Effector CD4-positive, alpha-beta T cell (primary cell): ENCODE data around the gene AGBL1. TPM values are rescaled to one million over a fixed set of nuclear protein-coding genes. Genes with fewer than 3 reads are reported as not detected.

Experiments used
- DNase-seq: peaks from one replicate; pipeline ENCODE4 v3.0.0-alpha.2; 2020
- total RNA-seq: gene quantifications from one replicate; lab custom pipeline; 2026; lab: John Stamatoyannopoulos, UW

The AGBL1 gene
- not detected for total RNA-seq

DNA sequence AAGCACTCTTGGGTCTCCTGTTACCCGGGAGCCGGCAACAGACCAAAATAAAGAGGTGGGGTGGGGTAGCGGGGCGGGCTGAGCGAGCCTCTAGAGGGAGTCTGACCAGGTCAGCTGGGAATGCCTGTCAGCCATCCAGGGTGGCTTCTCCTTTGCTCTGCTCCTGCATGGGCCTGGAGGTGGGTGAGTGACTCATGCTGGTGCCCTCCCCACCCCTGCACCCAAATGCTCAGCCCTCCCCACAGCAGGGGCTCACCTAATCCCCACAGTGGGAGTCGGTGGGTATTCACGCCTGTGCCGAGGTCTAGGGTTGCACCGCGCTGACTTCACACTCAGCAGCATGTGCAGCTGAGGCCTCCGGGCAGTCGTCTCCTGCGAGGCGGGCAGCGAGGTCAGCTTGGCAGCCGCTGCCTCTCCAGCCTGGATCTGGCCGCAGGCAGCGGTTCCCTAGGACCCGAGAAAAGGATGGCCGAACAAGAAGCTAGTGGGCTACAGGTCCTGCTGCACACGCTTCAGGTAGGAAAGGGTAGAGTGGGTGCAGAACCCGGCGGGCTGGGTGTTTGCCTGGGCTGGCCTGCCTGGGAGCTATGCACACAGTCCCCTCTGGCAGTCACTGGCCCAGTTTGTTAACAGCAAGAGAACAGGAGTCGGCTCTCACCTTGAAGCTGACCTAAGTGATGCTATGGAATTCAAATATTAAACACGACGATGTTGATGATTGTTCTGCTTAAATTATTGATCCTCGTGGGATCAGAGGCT, at the start of gene AGBL1:
Gene AGBL1 (plus strand): TSS at position 364 of the 759 bp plus-strand sequence.
- no peak for DNase-seq

- no peak for DNase-seq
These were observed 44.8 kb upstream of the AGBL1 start for GRCh38 chr15:86034904-86035303.

- DNase-seq, result no peak
These were observed 43.4 kb upstream of the AGBL1 start for GRCh38 chr15:86036243-86036642.

GRCh38 chr15:86038491-86038890, 41.2 kb upstream of the AGBL1 start:
- DNase-seq, result no peak

DNA sequence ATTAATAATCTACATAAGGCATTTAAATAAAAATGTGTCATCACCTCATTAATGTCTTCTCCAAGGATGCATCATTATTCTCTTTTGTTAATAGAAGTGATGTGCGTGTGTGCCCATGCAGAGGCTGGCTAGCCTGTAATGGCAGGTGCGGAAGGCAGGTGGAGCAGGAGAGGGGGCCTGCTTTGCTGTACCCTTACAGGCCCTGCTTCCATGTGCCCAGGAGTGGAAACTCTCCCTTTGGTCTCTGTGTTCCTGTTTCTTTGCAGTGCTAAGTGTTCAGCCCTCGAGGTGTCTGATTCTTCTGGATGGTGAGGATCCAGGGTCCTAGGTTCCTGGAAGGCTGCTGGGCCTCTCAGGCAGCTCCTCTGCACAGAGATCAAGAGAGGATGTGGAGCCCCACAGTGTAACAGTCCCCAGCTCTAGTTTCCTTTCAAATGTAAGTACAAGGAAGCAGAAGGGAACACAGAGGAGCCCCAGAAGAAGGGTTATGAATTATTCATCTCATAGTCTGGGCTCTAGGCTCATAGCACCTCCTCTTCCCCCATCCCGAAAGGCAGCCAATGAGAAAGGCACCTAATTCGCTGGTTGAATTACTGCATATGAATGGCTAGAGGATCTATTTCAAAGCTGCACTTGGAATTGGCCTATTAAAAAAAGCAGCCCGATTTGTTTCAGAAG, 39.2 kb upstream of the AGBL1 start:
- DNase-seq, result no peak

DNA sequence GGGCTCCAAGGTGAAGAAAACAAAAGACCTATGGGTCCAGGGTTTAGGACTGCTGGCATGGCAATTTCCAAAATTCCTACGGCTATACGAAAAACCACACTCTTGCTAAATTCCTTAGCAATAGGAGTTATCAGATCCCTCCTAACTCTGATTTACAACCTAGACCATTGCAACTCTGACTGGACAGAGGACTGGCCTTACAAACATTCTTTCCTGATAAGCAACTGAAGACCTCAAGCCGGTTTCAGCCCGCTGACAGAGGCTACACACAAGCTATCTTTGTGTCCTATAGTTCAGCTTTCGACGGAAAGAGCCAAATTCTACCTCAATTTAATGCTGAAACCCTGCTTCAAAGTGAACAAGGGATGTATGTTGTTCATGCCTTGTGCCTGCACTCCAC, 38.3 kb upstream of the AGBL1 start:
- DNase-seq, result no peak

DNA sequence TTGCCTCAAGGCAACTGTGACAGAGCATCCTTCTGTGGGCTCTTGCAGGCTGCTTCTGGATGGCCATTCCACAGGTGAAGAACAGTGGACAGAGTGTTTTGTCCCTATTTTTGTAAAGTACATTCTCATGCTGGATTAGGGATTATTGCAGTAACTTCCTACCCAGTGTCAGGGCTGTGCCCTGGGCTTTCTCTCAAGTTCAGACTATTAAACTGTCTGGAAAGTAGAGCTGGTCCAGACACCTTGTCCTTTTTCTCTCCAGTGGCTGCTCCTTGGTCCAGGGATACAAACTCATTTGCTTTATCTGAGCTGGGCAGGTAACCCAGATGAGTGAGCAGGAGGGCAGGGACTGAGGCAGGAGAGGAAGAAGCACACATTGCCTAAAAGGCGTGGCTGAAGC, 37.4 kb upstream of the AGBL1 start:
- DNase-seq, result no peak

DNA sequence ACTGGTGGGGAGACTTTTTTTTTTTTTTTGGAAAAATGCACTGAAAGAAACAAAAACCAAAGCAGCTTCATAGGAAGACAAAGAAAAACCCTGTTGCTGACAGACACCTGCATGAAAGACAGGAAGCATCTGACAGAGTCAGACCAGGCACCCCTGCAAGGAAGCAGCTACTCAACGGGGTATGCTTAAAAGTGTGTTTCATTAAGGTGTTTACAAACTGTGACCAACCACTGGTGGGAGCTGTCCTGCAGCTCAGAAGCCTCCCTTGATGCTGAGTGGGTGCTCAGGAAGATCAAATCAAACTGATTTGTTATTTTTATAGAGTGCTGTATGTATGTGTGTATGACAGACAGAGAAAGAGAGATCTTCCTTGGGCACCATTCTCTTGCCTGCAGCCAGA, 34.7 kb upstream of the AGBL1 start:
- DNase-seq, result no peak

DNA sequence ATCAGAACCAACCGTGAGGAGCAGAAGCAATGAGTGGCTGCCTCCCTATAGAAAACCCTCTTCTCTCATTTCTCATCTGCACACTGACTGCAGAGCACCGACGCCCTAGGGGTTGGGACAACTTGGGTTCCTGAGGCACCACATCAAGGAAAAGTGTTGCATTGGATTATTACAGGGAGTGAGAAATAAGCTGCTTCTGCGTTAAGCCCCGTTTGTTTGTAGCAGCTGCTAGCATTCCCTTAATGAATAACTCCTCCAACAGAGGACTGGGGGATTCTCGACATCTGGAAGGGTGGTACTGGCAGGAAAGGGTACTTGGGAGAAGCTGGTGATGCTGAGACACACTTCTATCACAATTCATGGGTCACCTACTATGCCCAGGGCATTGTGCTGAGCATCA, 25.3 kb upstream of the AGBL1 start:
- no peak for DNase-seq

DNA sequence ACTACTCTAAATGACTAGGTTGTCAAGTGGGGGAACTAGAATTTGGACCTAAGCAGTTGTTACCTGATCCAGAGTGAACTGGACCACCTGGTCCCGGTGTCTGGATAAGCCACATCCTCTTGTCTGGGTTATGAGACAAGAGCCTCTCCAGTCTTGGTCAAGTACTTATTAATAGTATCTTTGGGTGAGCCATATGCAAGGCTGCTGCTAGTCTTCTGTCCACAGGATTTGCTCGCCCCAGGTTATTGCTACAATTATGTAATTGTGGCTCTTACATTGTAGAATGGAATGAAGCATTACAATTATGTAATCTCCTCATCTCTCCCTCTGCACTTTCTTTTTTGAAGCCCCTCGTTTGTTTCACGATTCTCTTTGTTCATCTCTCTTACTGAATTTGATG, 24.0 kb upstream of the AGBL1 start:
- no peak for DNase-seq

DNA sequence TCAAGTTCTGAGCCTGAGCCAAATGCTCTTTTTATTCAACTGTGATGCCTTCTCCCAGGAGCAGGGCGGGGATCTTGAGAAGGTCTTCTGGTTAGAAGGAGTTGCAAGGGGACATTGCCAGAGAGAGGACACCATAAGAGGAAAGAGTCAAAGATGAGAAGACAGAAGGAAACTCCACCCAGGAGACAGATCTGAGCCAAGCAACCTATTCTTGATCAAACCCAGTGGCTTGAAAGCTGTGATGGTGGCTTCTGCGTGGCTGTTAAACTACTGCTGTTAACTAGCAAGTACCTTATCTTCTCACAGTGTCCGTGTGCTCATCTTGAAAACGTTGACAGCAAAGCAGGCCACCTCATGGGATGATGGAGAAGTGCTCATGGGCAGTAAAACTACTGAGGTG, 19.8 kb upstream of the AGBL1 start:
- DNase-seq, result no peak

DNA sequence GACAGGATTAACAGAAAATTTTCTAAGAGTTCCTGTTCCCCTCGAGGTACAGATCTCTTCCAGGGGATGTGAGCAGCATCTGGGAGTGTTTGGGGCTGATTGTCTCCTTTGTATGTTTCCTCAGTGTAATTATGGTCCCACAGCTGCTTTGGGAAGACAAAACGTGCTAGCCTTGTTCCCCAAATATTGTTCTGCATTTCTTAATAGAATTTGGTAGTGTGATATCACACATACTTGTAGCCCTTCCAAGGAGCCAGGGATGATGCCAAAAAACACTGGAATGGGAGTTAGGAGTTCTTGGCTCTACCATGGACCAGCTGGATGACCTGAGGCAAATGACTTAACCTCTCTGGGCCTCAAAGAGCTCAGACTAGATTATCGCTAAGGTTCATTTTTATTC, 19.0 kb upstream of the AGBL1 start:
- DNase-seq, result no peak

DNA sequence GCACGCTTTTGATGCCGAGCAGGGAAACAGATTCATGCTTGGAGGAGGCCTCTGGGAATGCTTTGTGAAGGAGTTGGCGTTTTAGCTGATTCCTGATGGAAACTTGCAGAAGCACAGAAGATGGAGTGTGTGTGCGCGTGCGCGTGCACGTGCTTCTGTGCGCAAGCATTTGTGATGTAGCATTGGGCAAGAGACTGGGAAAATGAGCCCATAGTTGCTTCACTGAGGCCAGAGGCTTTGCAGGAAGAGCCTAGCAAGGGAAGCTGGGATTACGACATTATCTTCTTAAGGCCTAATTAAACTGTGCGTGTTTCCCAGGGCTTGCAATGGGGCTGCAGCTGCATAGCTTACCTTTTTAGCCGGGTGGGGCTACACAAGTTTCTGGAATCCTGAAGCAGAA, 18.1 kb upstream of the AGBL1 start:
- DNase-seq, result no peak

DNA sequence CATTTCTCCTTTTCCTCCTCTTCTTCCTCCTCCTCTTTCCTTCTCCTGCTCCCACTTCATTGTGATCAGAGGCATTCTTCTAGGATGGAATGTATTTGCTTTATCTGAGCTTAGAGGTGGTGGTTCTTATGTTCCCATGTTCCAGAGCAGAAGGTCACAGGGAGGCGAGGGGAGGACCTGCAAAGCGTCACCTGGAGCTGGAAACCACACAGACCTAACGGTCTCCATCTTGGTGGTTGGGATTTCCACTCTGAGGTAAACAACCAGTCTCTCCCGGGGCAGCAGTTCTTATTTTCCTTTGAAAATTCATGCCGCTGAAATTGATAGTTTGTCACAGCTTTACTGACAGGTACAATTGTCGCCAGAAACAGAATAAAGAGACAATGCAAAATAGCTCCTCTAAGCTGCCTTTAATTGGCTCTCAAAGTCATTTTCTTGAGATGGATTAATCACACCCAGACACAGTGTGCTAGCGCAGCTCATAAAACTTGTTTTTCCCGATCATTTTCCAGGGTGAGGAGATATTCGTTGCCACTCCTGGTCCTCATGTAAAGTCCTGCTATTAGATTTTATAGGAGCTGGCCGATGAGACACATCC, 16.9 kb upstream of the AGBL1 start:
- no peak for DNase-seq

DNA sequence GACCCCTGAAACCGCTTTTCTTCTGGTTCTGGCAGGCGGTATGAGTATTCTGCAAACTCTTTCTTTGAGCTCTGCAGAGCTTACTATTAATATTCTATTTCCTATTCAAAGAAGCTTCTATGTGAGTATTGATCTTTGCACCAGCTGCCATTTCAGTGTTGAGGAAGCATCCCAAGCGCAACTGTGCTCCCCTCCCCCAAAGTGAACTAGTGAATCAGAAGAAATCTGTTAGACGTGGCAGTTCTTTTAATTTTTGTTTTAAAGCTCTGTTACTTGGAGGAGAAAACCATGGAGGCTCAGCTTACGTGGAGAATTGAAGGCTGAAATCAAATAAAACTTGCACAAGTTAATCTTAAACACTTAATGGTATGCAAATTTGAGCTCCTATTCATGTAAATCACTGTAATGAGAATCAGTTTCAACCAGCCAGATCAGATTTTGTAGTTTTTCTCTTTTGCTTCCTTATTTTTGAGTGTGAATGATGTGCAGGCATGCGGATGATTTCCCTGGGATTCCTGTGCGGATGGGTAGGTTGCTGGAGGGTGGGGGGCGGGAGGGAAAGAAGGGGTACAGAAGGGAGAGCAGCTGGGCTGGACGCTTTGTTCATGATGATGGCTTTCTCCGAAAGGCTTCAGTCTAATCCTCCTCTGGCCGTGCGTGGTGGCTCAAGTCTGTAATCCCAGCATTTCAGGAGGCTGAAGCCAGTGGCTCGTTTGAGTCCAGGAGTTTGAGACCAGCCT, 16.1 kb upstream of the AGBL1 start:
- no peak for DNase-seq

GRCh38 chr15:86064326-86064725, 15.3 kb upstream of the AGBL1 start:
- DNase-seq, result no peak

DNA sequence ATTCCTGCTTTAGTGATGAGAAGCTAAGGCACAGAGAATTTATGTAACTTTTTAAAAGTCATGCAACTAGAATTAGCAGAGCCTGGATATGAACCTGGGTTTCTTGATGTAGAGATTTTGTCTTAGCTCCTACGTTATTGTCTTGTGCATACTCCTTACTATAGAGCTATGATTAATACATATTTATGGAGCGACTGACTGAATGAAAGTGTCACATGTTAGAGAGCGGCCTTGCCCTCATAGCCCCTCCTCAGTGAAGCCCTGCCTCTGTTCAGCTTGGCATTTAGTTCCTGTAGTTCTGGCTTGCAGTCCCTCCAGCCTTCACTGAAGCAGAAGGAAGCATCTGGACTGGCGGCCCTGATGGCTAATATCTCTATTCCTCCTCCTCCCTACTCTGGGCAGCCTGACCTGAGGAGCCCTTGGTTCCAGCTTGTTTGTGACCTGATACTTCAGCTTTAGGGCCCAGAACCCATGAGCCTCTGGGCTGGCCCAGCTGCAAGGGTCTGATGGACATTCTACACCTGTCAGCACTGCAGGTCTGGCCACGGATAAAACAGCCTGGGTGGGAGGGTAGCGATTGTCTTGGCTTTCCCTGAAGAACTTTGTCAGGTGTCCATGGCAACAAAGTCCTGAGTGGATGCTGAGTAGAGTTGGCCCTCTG, 13.4 kb upstream of the AGBL1 start:
- DNase-seq, result no peak

DNA sequence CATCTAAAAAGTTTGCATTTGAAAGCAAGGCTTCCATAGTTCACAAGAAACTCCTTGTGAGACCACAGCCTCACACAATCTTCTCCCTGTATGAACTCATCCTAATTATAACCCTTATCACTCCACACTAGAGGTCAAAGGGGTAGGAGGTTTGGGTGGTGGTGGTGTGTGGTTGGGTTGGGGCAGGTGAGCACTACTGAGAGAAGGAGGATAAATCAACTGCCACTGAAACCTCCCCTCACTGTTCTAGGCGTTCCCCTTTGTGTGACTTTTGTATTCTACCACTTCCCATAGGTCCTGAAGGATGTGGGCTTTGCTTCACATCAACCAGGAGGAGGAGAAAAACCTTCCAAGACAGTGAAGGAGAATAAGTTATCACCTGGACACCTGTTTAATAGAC, 6.4 kb upstream of the AGBL1 start:
- no peak for DNase-seq

GRCh38 chr15:86076468-86076867, 3.2 kb upstream of the AGBL1 start:
- DNase-seq, result no peak

DNA sequence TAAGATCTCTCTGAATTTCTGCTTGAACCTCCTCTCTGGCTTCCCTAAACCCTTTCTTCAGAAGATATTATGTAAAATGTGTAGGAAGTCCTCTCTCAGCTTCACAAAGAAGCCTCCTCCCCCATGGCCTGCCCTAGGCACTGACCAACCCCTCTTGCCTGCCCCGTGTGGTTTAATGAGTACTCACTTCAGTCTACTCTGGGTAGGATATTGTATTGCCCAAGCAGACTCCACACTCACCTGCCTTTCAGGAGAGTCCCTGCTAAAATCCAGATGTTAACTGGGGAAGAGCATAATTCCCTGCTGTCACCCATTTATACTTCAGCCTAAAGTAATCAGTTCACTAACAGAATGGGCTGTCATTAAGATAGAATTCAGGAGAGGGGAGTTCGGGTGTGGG, 2.6 kb upstream of the AGBL1 start:
- DNase-seq, result no peak

GRCh38 chr15:86080302-86080701, 631 bp downstream of the AGBL1 start:
- DNase-seq, result no peak

DNA sequence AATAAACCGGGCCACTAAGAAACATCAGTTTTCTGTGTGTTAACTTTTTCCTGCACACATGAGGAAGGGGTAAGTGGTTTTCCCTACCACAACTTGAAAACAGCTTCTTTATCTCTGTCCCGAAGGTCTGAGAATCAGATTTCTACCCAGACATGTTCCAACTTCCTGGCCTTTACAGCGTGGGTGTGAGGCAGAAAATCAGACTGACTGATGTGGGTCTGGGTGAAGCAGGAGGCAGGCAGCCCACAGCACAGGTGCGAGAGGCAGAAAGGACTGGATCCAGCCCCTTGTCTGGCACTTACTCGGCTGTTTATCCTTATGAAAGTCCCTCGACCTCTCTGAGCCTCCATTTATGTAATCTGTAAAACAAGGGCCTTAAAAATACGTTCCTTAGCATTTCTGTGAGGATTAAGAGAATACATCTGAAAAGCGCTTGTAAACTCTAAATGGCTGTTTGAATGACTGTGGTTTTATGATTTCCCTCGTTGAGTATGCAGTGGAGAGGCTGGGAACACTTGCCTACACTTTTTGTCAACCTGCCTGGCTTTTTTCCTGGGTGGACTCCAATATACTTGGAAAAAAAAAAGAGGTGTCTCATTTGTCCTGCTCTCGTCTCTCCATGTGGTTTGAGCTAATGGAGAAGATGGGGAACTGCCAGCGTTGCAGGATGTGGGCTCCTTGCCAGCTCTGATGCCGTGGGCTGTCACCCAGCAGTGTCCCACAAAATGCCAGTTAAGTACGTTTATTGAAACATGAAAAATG, 3.1 kb downstream of the AGBL1 start:
- DNase-seq, result no peak
